Fibroblast of lung (primary cell): ENCODE data around the gene SMIM20.

Source experiments
- EZH2 ChIP-seq: IDR thresholded peaks from 2 replicates; pipeline ENCODE4 v1.5.1; 2012; ENCODE audit warnings: low read length, control low read depth, mild to moderate bottlenecking; ENCODE audit errors: missing control alignments
- TF ChIP-seq, protein P1 (sequence below), 2 donors: IDR thresholded peaks in 1 of 2; conservative IDR thresholded peaks in 1 of 2; 1 replicate in 1 of 2; 2 replicates in 1 of 2; pipeline ENCODE4 v1.5.1; 2011 to 2012; ENCODE audit warnings: low read length in 2 of 2, control low read depth in 1 of 2, inconsistent platforms in 1 of 2, low read depth in 1 of 2, mild to moderate bottlenecking in 1 of 2

GRCh38 chr4:25930731-25931354, 16.8 kb downstream of the SMIM20 start:
- TF ChIP-seq, protein P1, sequence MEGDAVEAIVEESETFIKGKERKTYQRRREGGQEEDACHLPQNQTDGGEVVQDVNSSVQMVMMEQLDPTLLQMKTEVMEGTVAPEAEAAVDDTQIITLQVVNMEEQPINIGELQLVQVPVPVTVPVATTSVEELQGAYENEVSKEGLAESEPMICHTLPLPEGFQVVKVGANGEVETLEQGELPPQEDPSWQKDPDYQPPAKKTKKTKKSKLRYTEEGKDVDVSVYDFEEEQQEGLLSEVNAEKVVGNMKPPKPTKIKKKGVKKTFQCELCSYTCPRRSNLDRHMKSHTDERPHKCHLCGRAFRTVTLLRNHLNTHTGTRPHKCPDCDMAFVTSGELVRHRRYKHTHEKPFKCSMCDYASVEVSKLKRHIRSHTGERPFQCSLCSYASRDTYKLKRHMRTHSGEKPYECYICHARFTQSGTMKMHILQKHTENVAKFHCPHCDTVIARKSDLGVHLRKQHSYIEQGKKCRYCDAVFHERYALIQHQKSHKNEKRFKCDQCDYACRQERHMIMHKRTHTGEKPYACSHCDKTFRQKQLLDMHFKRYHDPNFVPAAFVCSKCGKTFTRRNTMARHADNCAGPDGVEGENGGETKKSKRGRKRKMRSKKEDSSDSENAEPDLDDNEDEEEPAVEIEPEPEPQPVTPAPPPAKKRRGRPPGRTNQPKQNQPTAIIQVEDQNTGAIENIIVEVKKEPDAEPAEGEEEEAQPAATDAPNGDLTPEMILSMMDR (conservative IDR thresholded peaks at IDR 0.05 in 1 of 2, IDR thresholded peaks at IDR 0.05 in 1 of 2; ENCODE audit: low read depth in 1 of 2, low read length in 2 of 2) = no peak
- no peak for TF ChIP-seq EZH2
